ENCODE data around the gene CFDP1. TPM values are rescaled to one million over a fixed set of nuclear protein-coding genes. Genes with fewer than 3 reads are reported as not detected.
A peak's percentile ranks its signal among the peaks of the same experiment; 100 is the strongest.

CFDP1 gene
- polyA plus RNA-seq (22.3 to 42.1 TPM (median 32.8 TPM) in 3 replicates), polyA minus RNA-seq (2.7 to 17.7 TPM (median 6.8 TPM) in 3 replicates)
- polyA plus RNA-seq (2011; ENCODE audit: low read depth) = 131 TPM
- 33.8 and 43.1 TPM in 2 replicates for polyA plus RNA-seq (2011; cell fraction: cytosol; rRNA removed)
- 14.3 and 25.7 TPM in 2 replicates for polyA plus RNA-seq (2011; cell fraction: nucleus; rRNA removed)
- 37.4 and 45.9 TPM in 2 replicates for polyA plus RNA-seq (2012; ENCODE audit: low replicate concordance)
- 18.0 TPM for polyA minus RNA-seq (2011; cell fraction: cytosol; rRNA and poly(A)+ RNA removed)
- 6.6 and 23.9 TPM in 2 replicates for polyA minus RNA-seq (2011; cell fraction: nucleus; rRNA and poly(A)+ RNA removed)

- peaks cover 46% of the 10 kb centered on the region for H3K79me2 ChIP-seq (ENCODE audit: control insufficient read depth, insufficient read depth, low read length)
- dilution Hi-C loops (cut with MboI; ENCODE audit: extremely low pct_ligation_motif_present, low sequenced_read_pairs) = no loop called here
- no peaks in the 10 kb centered on the region for H3K36me3 ChIP-seq (ENCODE audit: control insufficient read depth in 2 of 2, extremely low read depth in 1 of 2, insufficient read depth in 2 of 2, low read length in 2 of 2)
- H3K4me2 ChIP-seq (ENCODE audit: control insufficient read depth, extremely low read depth, insufficient read depth, low read depth, low read length) = peak within 1 kb of the TSS; percentile 99
- H3K4me1 ChIP-seq (ENCODE audit: control insufficient read depth, extremely low read depth, insufficient read depth, low read length) = peaks cover 9% of the 10 kb centered on the region
- H2AFZ ChIP-seq (ENCODE audit: control insufficient read depth, low read length) = peak within 1 kb of the TSS; percentile 100
- H3K9me1 ChIP-seq (ENCODE audit: control insufficient read depth, extremely low read depth, insufficient read depth, low read length) = no peaks in the 10 kb centered on the region
- TF ChIP-seq CTCF (optimal IDR thresholded peaks at IDR 0.05 in 1 of 3, IDR thresholded peaks at IDR 0.05 in 1 of 3, conservative IDR thresholded peaks at IDR 0.05 in 1 of 3; ENCODE audit: extremely low read depth in 1 of 3, insufficient read depth in 2 of 3, low read length in 3 of 3) (no peak), EZH2 (IDR thresholded peaks at IDR 0.05; ENCODE audit: low read length) (no peak)
- FAIRE-seq = no peak
- H3K9me3 ChIP-seq (ENCODE audit: control insufficient read depth, low read depth, low read length) = no peaks in the 10 kb centered on the region
- peak within 1 kb of the TSS; percentile 90 to 96 (median 92) for H3K4me3 ChIP-seq (ENCODE audit: control insufficient read depth in 2 of 3, extremely low read depth in 1 of 3, insufficient read depth in 2 of 3, low read depth in 1 of 3, low read length in 3 of 3)
- no peaks in the 10 kb centered on the region for H3K27me3 ChIP-seq (ENCODE audit: control insufficient read depth, extremely low read depth, insufficient read depth, low read length)
- DNase-seq (ENCODE audit: low read depth, low spot score) = peak; percentile 63
- H3K9ac ChIP-seq (ENCODE audit: control insufficient read depth, extremely low read depth, insufficient read depth, low read length) = peak within 1 kb of the TSS; percentile 99
- no peaks in the 10 kb centered on the region for H4K20me1 ChIP-seq (ENCODE audit: control insufficient read depth, extremely low read depth, insufficient read depth, low read length)
- peak within 1 kb of the TSS; percentile 99 for H3K27ac ChIP-seq (ENCODE audit: control insufficient read depth, insufficient read depth, low read length)
Measured at GRCh38 chr16:75432828-75433731, at the start of gene CFDP1. TSS of gene CFDP1 (minus strand) at chr16:75433503. CDS start at chr16:75433352, 151 bp downstream.

GRCh38 chr16:75482434-75483205, 49.3 kb upstream of the CFDP1 start:
- H3K9ac ChIP-seq (ENCODE audit: control insufficient read depth, extremely low read depth, insufficient read depth, low read length) = no peak overlapping the region
- peaks cover 53% of the 10 kb centered on the region for H3K4me1 ChIP-seq (ENCODE audit: control insufficient read depth, extremely low read depth, insufficient read depth, low read length)
- no peak overlapping the region for H3K4me3 ChIP-seq (ENCODE audit: control insufficient read depth in 2 of 3, extremely low read depth in 1 of 3, insufficient read depth in 2 of 3, low read depth in 1 of 3, low read length in 3 of 3)
- no peaks in the 10 kb centered on the region for H4K20me1 ChIP-seq (ENCODE audit: control insufficient read depth, extremely low read depth, insufficient read depth, low read length)
- no peak overlapping the region for H2AFZ ChIP-seq (ENCODE audit: control insufficient read depth, low read length)
- DNase-seq (ENCODE audit: low read depth, low spot score) = no peak
- no peaks in the 10 kb centered on the region for H3K79me2 ChIP-seq (ENCODE audit: control insufficient read depth, insufficient read depth, low read length)
- H3K4me2 ChIP-seq (ENCODE audit: control insufficient read depth, extremely low read depth, insufficient read depth, low read depth, low read length) = peak overlapping the region; percentile 38
- dilution Hi-C loops (cut with MboI; ENCODE audit: extremely low pct_ligation_motif_present, low sequenced_read_pairs) = no loop called here
- TF ChIP-seq EZH2 (IDR thresholded peaks at IDR 0.05; ENCODE audit: low read length) = no peak
- TF ChIP-seq CTCF (optimal IDR thresholded peaks at IDR 0.05 in 1 of 3, IDR thresholded peaks at IDR 0.05 in 1 of 3, conservative IDR thresholded peaks at IDR 0.05 in 1 of 3; ENCODE audit: extremely low read depth in 1 of 3, insufficient read depth in 2 of 3, low read length in 3 of 3) = no peak
- H3K27me3 ChIP-seq (ENCODE audit: control insufficient read depth, extremely low read depth, insufficient read depth, low read length) = no peaks in the 10 kb centered on the region
- H3K9me1 ChIP-seq (ENCODE audit: control insufficient read depth, extremely low read depth, insufficient read depth, low read length) = no peaks in the 10 kb centered on the region
- H3K27ac ChIP-seq (ENCODE audit: control insufficient read depth, insufficient read depth, low read length) = peak overlapping the region; percentile 25
- no peaks in the 10 kb centered on the region for H3K9me3 ChIP-seq (ENCODE audit: control insufficient read depth, low read depth, low read length)
- no peaks in the 10 kb centered on the region for H3K36me3 ChIP-seq (ENCODE audit: control insufficient read depth in 2 of 2, extremely low read depth in 1 of 2, insufficient read depth in 2 of 2, low read length in 2 of 2)
- no peak for FAIRE-seq

Measured in keratinocyte (primary cell).